ENCODE data around the gene LIN37. TPM values are rescaled to one million over a fixed set of nuclear protein-coding genes. Genes with fewer than 3 reads are reported as not detected.
"Not testable (repeated sequence)": the region's sequence is repeated elsewhere in the genome, so short reads cannot be mapped to it uniquely, and the experiment has no call there.

LIN37 gene
- total RNA-seq, 1 donor from 2014 or later, result 8.4 TPM

- no peak for DNase-seq (ENCODE audit: low spot score)
Measured at GRCh38 chr19:35789195-35789977, 41.0 kb downstream of the LIN37 start.

DNA sequence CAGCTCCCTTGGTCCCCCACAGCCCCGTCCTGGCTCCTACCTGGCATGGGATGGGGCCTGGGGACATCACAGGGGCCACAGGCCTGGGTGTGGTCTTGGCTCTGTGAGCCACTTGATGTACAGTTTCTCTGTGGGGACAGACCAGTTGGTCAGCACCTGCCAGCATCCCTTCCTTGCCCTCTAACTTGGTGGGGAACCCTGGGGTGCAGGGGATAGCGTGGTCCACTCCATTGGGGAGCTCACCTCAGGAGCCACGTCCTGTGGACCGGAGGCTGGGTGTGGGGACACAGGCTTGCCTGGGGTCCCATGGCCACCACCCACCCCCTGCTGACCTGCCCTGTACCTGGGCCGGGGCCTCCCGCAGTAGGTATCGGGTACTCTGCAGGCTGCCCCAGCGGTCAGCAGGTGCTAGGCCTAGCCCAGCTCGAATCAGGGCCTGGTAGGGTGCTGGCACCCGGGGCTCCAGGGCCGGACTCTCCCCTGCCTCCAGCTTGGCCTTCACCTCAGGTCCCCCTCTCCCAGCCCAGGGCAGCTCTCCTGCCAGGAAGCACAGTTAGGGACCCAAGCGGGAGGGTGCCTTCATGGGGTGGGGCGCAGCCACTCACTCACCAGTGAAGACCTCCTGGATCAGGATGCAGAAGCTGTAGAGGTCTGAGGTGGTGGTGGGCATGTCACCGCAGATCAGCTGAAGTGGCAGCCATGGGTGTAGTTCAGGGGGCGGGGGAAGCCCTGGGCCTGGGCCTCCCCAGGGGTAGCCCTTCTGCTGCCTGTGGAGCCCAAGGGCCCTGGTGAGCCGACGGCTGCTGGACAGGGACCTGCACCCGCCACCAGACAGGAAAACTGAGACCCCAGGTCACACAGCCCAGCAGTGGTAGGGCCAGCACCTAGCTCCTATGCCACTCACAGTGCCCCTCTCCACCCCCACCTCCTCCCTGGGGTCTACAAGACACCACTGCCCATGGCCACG is 41.9 kb downstream of the LIN37 start:
- no peak for DNase-seq (ENCODE audit: low spot score)

DNA sequence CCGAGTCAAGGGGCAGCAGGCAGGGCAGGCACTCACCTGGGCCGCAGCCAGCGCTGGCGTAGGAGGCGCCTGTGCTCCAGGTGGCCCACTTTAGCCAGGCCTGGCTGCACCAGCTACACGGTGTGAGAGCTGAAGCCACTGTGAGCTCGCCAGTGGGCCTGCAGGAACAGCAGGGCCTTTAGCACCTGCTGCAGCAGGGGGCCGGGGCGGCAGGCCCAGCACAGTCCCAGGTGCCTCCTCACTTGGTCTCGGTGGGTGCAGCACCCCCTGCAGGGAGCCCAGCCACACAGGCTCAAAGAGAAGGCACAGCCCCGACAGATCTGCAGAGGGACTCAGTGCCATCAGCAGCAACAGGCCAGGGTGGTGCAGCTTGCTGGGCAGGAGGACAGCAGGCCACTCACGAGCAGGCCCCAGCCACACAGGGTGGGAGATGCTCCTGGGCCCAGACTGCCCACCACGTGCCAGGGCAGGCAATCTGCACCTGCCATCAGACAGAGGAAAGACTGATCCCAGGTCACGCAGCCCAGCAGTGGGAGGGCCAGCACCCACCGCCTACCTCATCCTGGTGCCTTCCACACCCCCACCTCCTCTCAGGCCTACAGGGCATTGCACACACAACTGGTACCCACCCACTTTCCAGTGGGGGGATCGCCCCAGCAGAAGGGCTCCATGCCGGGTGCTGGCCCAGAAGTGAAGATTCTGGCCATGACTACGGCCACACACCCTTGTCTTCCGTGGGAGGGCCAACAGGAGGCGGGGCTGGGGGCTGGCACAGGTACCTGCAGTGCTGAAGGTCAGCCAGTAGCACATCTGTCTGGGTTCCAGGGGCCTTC is 42.8 kb downstream of the LIN37 start:
- DNase-seq (ENCODE audit: low spot score), result no peak

DNA sequence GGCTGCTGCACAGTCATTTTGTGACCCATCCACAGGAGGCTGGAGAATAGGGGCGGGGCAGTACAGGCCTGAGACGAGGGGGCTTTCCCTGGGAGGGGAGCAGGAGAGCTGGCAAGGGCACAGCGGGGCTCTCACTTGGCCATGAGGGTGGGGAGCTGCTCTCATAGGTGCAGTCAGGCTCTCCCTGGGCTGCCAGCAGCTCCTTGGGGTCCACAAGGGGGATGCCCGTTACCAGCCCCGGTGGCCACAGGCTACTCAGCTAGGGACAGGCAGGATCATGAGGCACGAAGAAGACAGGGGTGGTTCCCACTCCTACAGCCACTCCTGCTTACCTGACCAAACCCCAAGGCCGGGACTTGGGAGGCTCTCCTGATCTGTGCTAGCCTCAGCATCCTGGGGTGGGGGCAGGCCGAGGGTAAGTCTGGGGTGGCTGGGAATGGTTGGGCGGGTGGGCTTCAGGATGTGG is 43.5 kb downstream of the LIN37 start:
- DNase-seq (ENCODE audit: low spot score), result no peak

- no peak for DNase-seq (ENCODE audit: low spot score)
Measured at GRCh38 chr19:35792312-35792711, 43.9 kb downstream of the LIN37 start.

DNA sequence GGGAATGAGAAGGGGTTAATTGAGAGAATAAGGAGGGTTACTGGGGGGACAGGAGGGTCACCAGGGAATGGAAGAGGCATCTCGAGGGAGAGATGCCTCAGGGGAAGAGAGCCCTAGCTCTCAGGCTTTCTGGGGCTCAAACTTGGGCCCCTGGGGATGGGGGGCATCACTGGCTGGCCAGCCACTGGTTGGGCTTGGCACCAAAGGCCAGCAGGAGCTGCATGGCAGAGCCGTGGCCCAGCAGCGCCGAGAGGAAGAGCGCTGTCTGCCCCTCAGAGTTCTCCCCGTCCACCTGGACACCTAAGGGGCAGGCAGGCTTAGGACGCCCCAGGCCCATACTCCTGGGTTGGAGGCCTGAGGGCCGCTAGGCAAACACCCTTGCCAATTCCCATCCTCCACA is 44.5 kb downstream of the LIN37 start:
- no peak for DNase-seq (ENCODE audit: low spot score)

DNA sequence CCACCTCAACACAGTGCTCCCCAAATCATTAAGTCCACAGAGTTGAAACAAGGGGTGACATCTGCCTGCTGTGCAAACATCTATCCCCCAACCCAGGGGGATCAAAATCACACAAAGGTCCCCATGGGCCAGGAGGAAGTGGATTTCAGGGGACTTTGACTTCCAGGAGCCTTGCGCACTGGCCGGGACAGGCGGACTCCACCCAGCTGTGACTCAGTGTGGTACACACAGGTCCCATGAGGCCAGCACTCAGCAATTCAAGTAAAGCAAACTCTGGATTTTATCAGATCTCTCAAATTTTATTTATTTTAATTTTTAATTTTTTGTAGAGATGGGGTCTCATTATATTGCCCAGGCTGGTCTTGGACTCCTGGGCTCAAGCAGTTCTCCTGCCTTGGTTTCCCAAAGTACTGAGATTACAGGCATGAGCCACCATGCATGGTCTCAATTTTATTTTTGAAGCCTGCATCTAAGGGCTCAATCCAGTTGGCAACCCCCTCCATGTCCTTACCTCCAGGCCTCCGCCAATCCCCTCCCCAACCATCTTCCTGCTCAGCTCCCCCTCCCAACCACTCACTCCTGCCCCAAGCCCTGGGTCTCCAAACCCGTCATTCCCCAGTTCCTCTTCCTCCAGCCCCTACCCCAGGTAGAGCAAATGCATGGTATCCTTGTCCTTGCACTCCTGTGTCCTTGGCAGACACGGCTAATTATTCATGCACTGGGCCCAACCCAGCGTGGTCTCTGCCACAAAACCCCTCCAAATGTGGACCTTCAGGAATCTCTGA is 45.2 kb downstream of the LIN37 start:
- DNase-seq (ENCODE audit: low spot score), result no peak

GRCh38 chr19:35795564-35795963 is 47.2 kb downstream of the LIN37 start:
- DNase-seq (ENCODE audit: low spot score), result not testable (repeated sequence)

DNA sequence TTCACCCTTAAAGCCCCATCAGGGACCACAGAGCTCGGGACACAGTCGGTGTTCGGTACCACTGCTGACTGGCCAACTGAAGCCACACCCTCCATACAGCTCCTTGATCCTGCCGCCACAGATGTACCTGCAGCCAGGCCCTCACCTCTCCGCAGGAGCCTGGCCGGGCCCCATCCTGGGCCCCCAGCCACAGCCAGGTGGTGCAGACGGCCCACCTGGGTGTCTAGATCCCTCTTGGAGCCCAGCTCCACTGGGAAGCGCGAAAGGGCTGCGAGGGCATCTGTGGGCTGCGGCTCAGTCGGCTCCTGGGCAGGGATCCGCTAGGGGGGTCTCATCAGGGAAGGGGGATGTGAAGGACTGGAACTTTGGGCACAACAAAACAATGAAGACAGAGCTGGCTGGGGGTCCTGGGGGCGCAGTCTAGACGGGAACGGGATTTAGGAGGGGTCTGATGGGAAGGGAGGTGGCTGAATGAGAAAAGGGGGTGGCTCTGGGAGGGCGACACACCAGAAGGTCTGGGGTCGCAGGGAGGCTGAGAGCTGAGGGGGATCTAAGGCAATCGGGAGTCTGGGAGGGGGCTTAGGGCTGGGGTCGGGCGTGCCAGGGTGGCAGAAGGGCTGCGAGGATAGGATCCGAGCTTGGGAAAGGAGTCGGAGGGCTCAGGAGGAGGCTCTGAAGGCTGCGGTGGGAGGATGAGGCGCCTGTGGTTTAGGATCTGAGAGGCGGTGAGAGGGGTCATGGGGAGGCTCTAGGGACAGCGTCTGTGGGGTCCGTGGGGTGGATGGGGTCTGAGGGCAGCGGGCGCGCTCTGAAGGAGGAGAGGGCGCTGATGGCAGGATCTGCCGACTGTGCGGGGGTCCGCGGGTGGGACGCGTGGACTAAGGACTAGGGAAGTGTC is 48.5 kb downstream of the LIN37 start:
- DNase-seq (ENCODE audit: low spot score), result no peak

GRCh38 chr19:35797663-35798062 is 49.3 kb downstream of the LIN37 start:
- DNase-seq (ENCODE audit: low spot score), result peak; percentile 62

- no peak for DNase-seq (ENCODE audit: low spot score)
Measured at GRCh38 chr19:35801828-35802227, 53.5 kb downstream of the LIN37 start.

Other genes with a start within 250 kb of the LIN37 start
- gene DMKN, start 234.9 kb upstream of the LIN37 start, total RNA-seq (ENCODE audit: insufficient read depth, low replicate concordance), result 11.8 TPM
- 2.2 TPM for gene SBSN, start 220.3 kb upstream of the LIN37 start, total RNA-seq (ENCODE audit: insufficient read depth, low replicate concordance)
- not detected for gene GAPDHS, start 215.1 kb upstream of the LIN37 start, total RNA-seq (ENCODE audit: insufficient read depth, low replicate concordance)
- 55.4 TPM for gene TMEM147, start 202.9 kb upstream of the LIN37 start, total RNA-seq (ENCODE audit: insufficient read depth, low replicate concordance)
- gene ATP4A, start 184.9 kb upstream of the LIN37 start, total RNA-seq (ENCODE audit: insufficient read depth, low replicate concordance), result not detected
- gene PMIS2, start 162.4 kb upstream of the LIN37 start, total RNA-seq (ENCODE audit: insufficient read depth, low replicate concordance), result not detected
- 4.6 TPM for gene HAUS5, start 135.8 kb upstream of the LIN37 start, total RNA-seq (ENCODE audit: insufficient read depth, low replicate concordance)
- gene RBM42, start 119.5 kb upstream of the LIN37 start, total RNA-seq (ENCODE audit: insufficient read depth, low replicate concordance), result 20.9 TPM
- not detected for gene ETV2, start 106.8 kb upstream of the LIN37 start, total RNA-seq (ENCODE audit: insufficient read depth, low replicate concordance)
- 177 TPM for gene COX6B1, start 100.3 kb upstream of the LIN37 start, total RNA-seq (ENCODE audit: insufficient read depth, low replicate concordance)
- gene UPK1A, start 82.1 kb upstream of the LIN37 start, total RNA-seq (ENCODE audit: insufficient read depth, low replicate concordance), result 6.7 TPM
- gene ZBTB32, start 44.0 kb upstream of the LIN37 start, total RNA-seq (ENCODE audit: insufficient read depth, low replicate concordance), result not detected
- gene KMT2B, start 30.6 kb upstream of the LIN37 start, total RNA-seq (ENCODE audit: insufficient read depth, low replicate concordance), result 2.2 TPM
- gene IGFLR1, start 6.1 kb upstream of the LIN37 start, total RNA-seq (ENCODE audit: insufficient read depth, low replicate concordance), result not detected
- gene U2AF1L4, start 3.2 kb upstream of the LIN37 start, total RNA-seq (ENCODE audit: insufficient read depth, low replicate concordance), result not detected
- 3.6 TPM for gene PSENEN, start 2.9 kb upstream of the LIN37 start, total RNA-seq (ENCODE audit: insufficient read depth, low replicate concordance)
- gene HSPB6, start 8.5 kb downstream of the LIN37 start, total RNA-seq (ENCODE audit: insufficient read depth, low replicate concordance), result 67.4 TPM
- 15.9 TPM for gene PROSER3, start 9.6 kb downstream of the LIN37 start, total RNA-seq (ENCODE audit: insufficient read depth, low replicate concordance)
- gene ARHGAP33, start 27.0 kb downstream of the LIN37 start, total RNA-seq (ENCODE audit: insufficient read depth, low replicate concordance), result 0.96 TPM
- gene PRODH2, start 64.3 kb downstream of the LIN37 start, total RNA-seq (ENCODE audit: insufficient read depth, low replicate concordance), result 5.5 TPM
- gene NPHS1, start 103.9 kb downstream of the LIN37 start, total RNA-seq (ENCODE audit: insufficient read depth, low replicate concordance), result 0.48 TPM
- gene KIRREL2, start 108.3 kb downstream of the LIN37 start, total RNA-seq (ENCODE audit: insufficient read depth, low replicate concordance), result not detected
- gene APLP1, start 120.0 kb downstream of the LIN37 start, total RNA-seq (ENCODE audit: insufficient read depth, low replicate concordance), result 8.4 TPM
- gene NFKBID, start 152.0 kb downstream of the LIN37 start, total RNA-seq (ENCODE audit: insufficient read depth, low replicate concordance), result 15.6 TPM
- not detected for gene HCST, start 154.0 kb downstream of the LIN37 start, total RNA-seq (ENCODE audit: insufficient read depth, low replicate concordance)
- gene TYROBP, start 159.7 kb downstream of the LIN37 start, total RNA-seq (ENCODE audit: insufficient read depth, low replicate concordance), result 28.4 TPM
- gene LRFN3, start 187.8 kb downstream of the LIN37 start, total RNA-seq (ENCODE audit: insufficient read depth, low replicate concordance), result 2.9 TPM
- gene SDHAF1, start 246.6 kb downstream of the LIN37 start, total RNA-seq (ENCODE audit: insufficient read depth, low replicate concordance), result 20.2 TPM

All from umbilical cord (tissue), 2 donors.